ENCODE measurements around the gene CENPQ. TPM values are rescaled to one million over a fixed set of nuclear protein-coding genes. Genes with fewer than 3 reads are reported as not detected.

Gene CENPQ
- total RNA-seq, 1 donor from 2014 or later: 4.1 TPM

GRCh38 chr6:49513153-49513989 lies 50.2 kb downstream of the CENPQ start:
- no peak overlapping the region for H3K27ac Mint-ChIP-seq (ENCODE audit: unreplicated experiment)
- TF ChIP-seq, protein P1, sequence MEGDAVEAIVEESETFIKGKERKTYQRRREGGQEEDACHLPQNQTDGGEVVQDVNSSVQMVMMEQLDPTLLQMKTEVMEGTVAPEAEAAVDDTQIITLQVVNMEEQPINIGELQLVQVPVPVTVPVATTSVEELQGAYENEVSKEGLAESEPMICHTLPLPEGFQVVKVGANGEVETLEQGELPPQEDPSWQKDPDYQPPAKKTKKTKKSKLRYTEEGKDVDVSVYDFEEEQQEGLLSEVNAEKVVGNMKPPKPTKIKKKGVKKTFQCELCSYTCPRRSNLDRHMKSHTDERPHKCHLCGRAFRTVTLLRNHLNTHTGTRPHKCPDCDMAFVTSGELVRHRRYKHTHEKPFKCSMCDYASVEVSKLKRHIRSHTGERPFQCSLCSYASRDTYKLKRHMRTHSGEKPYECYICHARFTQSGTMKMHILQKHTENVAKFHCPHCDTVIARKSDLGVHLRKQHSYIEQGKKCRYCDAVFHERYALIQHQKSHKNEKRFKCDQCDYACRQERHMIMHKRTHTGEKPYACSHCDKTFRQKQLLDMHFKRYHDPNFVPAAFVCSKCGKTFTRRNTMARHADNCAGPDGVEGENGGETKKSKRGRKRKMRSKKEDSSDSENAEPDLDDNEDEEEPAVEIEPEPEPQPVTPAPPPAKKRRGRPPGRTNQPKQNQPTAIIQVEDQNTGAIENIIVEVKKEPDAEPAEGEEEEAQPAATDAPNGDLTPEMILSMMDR (IDR thresholded peaks at IDR 0.05; ENCODE audit: insufficient read depth, low read depth, low read length): no peak
- TF ChIP-seq EZH2 (IDR thresholded peaks at IDR 0.05; ENCODE audit: insufficient read depth, low read length): no peak
- no peak overlapping the region for H3K9ac ChIP-seq (ENCODE audit: low read length)
- no peak overlapping the region for H3K27ac ChIP-seq (ENCODE audit: low read depth, low read length)
- H3K9me3 Mint-ChIP-seq (ENCODE audit: unreplicated experiment): no peaks in the 10 kb centered on the region
- no peak overlapping the region for H3K4me3 Mint-ChIP-seq (ENCODE audit: unreplicated experiment)
- H3K4me1 ChIP-seq (ENCODE audit: insufficient read depth, low read length): no peaks in the 10 kb centered on the region
- H3K36me3 Mint-ChIP-seq (ENCODE audit: low read depth, unreplicated experiment): no peaks in the 10 kb centered on the region
- H3K4me2 ChIP-seq (ENCODE audit: low read length): no peak overlapping the region
- H2AFZ ChIP-seq (ENCODE audit: low read depth, low read length): no peak overlapping the region
- no peaks in the 10 kb centered on the region for H3K79me2 ChIP-seq (ENCODE audit: insufficient read depth, low read length)
- H3K36me3 ChIP-seq (ENCODE audit: insufficient read depth, low read length): no peaks in the 10 kb centered on the region
- no peaks in the 10 kb centered on the region for H3K9me3 ChIP-seq (ENCODE audit: insufficient read depth, low read depth, low read length)
- DNase-seq (ENCODE audit: low read depth) (no peak), FAIRE-seq (no peak)
- H3K4me3 ChIP-seq (ENCODE audit: insufficient read depth, low read depth, low read length): no peak overlapping the region
- no peaks in the 10 kb centered on the region for H3K27me3 ChIP-seq (ENCODE audit: insufficient read depth, low read length)
- H3K4me1 Mint-ChIP-seq (ENCODE audit: low read depth, unreplicated experiment): no peaks in the 10 kb centered on the region
- H3K27me3 Mint-ChIP-seq (ENCODE audit: low read depth, unreplicated experiment): no peaks in the 10 kb centered on the region
- no peaks in the 10 kb centered on the region for H4K20me1 ChIP-seq (ENCODE audit: insufficient read depth, low read length)

- DNase-seq (ENCODE audit: low read depth) (no peak), FAIRE-seq (no peak)
- Histone ChIP-seq H2AFZ (ENCODE audit: low read depth, low read length) (no peak overlapping the region), H4K20me1 (ENCODE audit: insufficient read depth, low read length) (no peaks in the 10 kb centered on the region), H3K4me3 (ENCODE audit: insufficient read depth, low read depth, low read length) (no peak overlapping the region), H3K79me2 (ENCODE audit: insufficient read depth, low read length) (no peaks in the 10 kb centered on the region), H3K9ac (ENCODE audit: low read length) (no peak overlapping the region), H3K9me3 (ENCODE audit: insufficient read depth, low read depth, low read length) (no peaks in the 10 kb centered on the region), H3K27me3 (ENCODE audit: insufficient read depth, low read length) (no peaks in the 10 kb centered on the region), H3K27ac (ENCODE audit: low read depth, low read length) (no peak overlapping the region), H3K36me3 (ENCODE audit: insufficient read depth, low read length) (no peaks in the 10 kb centered on the region), H3K4me1 (ENCODE audit: insufficient read depth, low read length) (no peaks in the 10 kb centered on the region), H3K4me2 (ENCODE audit: low read length) (no peak overlapping the region)
- H3K36me3 Mint-ChIP-seq (ENCODE audit: low read depth, unreplicated experiment): no peaks in the 10 kb centered on the region
- no peaks in the 10 kb centered on the region for H3K4me1 Mint-ChIP-seq (ENCODE audit: low read depth, unreplicated experiment)
- no peak overlapping the region for H3K27ac Mint-ChIP-seq (ENCODE audit: unreplicated experiment)
- H3K4me3 Mint-ChIP-seq (ENCODE audit: unreplicated experiment): no peak overlapping the region
- TF ChIP-seq, protein P1 (IDR thresholded peaks at IDR 0.05; ENCODE audit: insufficient read depth, low read depth, low read length): no peak
- TF ChIP-seq EZH2 (IDR thresholded peaks at IDR 0.05; ENCODE audit: insufficient read depth, low read length): no peak
- H3K27me3 Mint-ChIP-seq (ENCODE audit: low read depth, unreplicated experiment): no peaks in the 10 kb centered on the region
- no peaks in the 10 kb centered on the region for H3K9me3 Mint-ChIP-seq (ENCODE audit: unreplicated experiment)
Observed at GRCh38 chr6:49514571-49515484, 51.7 kb downstream of the CENPQ start.

Measured in astrocyte (in vitro differentiated cells and primary cell).